Stimulated activated naive CD8-positive, alpha-beta T cell treated with anti-CD3 and anti-CD28 coated beads, Interleukin-15, Interleukin-2, amounts not matched to agents 100 ng/mL and 50 ng/mL, for 24 hours (primary cell): ENCODE results near the gene NMT1.

ENCODE experiments used
- H3K27ac Mint-ChIP-seq: one replicate; pipeline ENCODE4 v1.8.0; 2021; ENCODE audit warnings: mild to moderate bottlenecking, mixed read lengths
- H3K27me3 Mint-ChIP-seq: one replicate; pipeline ENCODE4 v1.8.0; 2021; ENCODE audit warnings: mixed read lengths
- H3K36me3 Mint-ChIP-seq: one replicate; pipeline ENCODE4 v1.8.0; 2021; ENCODE audit warnings: low read depth, mixed read lengths
- H3K4me1 Mint-ChIP-seq: one replicate; pipeline ENCODE4 v1.8.0; 2021; ENCODE audit warnings: low read depth, mixed read lengths
- H3K4me3 Mint-ChIP-seq: one replicate; pipeline ENCODE4 v1.8.0; 2021; ENCODE audit warnings: mild to moderate bottlenecking, mixed read lengths
- H3K9me3 Mint-ChIP-seq: one replicate; pipeline ENCODE4 v1.8.0; 2021; ENCODE audit warnings: mixed read lengths

The NMT1 gene

DNA sequence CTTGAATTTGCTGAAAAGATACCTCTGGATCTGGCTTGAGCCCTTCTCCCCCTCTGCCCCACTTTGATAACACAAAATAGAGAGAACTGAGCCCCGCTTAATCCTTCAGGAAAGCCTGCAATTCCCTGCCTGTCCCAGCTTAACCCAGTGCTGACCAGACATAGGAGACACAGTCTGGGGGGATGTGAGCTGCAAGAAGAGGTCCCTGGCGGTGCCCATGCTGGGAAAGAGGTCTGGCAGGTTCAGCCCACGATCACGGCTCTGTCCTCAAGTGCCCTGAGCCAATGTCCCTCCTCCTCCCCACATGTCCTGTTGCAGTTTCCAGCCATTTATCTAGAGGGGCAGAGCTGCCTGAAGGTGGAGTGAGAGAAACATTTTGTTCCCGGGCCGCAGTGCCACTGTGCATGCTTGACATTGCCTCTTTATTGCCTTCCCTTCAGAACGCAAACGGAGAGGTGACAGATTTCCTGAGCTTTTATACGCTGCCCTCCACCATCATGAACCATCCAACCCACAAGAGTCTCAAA, 42.2 kb downstream of the NMT1 start:
- Mint-ChIP-seq H3K36me3 (peaks cover 59% of the 10 kb centered on the region), H3K27me3 (no peaks in the 10 kb centered on the region), H3K27ac (no peak overlapping the region), H3K4me1 (no peaks in the 10 kb centered on the region), H3K9me3 (no peaks in the 10 kb centered on the region), H3K4me3 (no peak overlapping the region)

DNA sequence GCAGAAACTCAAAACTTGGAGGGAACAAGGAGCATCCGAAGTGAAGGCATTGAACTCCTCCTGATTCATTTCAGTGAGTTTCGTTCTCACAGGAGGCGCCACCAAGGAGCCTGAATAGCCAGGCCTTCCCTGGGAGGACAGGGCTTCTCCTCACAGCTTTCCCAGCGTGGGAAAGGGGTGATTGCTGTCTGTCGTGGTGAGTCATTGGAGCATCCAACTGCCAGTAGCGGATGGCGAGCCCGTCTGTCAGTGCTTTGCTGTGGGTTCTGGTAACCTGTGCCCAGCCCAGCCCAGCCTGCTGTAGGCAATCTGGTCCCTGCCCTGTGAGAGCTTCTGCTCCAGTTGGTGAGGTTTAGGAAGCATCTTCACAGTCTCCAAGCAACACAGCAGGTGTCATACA, 42.9 kb downstream of the NMT1 start:
- Mint-ChIP-seq H3K4me3 (no peak overlapping the region), H3K9me3 (no peaks in the 10 kb centered on the region), H3K36me3 (peaks cover 54% of the 10 kb centered on the region)

DNA sequence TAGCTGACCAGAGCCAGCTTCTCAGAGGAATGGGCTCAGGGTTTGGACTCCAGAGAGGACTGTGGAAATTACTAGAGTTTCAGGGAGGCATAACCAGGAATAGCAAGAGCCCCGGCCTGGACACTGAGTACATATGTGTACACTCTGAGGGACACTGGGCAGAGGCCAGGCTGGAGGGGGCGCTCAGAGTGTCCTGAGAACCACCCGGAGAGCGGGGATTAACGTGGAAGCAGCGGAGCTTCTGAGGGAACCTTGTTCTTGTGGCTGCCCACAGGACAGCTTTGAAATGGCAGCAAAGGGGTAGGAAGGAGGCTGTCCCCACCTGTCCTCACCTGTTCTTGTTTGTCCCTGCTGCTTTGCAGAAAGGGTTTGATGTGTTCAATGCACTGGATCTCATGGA, 43.4 kb downstream of the NMT1 start:
- H3K27me3 Mint-ChIP-seq: no peaks in the 10 kb centered on the region
- H3K9me3 Mint-ChIP-seq: no peaks in the 10 kb centered on the region
- H3K4me3 Mint-ChIP-seq: no peak overlapping the region
- H3K27ac Mint-ChIP-seq: no peak overlapping the region
- H3K4me1 Mint-ChIP-seq: no peaks in the 10 kb centered on the region
- peaks cover 49% of the 10 kb centered on the region for H3K36me3 Mint-ChIP-seq

More for the DNA sequence above, 42.9 kb downstream of the NMT1 start:
- H3K27me3 Mint-ChIP-seq: no peaks in the 10 kb centered on the region
- no peaks in the 10 kb centered on the region for H3K4me1 Mint-ChIP-seq
- no peak overlapping the region for H3K27ac Mint-ChIP-seq

DNA sequence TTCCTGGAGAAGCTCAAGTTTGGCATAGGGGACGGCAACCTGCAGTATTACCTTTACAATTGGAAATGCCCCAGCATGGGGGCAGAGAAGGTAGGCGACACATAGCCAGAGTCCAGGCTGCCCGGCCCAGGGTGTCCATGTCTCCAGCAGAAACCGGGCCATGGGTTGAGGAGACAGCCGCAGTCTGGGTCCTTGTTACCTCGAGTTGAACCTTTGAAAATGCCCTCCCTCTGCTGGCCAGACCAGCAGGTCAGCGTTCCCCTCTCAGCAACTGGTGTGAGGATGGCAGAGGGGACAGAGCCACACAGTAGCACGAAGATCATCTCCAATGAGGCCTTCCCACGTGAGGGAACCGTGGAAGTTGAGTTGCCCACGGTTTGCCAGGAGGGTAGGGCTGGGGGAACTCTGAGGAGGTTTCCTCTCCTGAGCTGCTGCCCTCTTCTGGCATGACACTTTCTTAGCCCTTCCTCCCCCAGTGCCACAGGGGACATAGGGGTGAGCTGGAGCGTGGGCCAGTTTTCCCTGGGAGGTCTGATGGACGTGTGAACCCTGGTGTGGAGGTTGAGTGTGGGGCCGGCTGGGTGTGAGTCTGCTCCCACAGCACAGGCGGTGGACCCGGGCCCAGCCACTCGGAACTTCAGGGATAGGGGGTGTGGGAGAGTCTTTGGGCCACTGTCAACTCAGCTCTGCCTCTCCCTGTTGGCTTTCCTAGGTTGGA, 43.9 kb downstream of the NMT1 start:
- Mint-ChIP-seq H3K27me3 (no peaks in the 10 kb centered on the region), H3K9me3 (no peaks in the 10 kb centered on the region), H3K4me3 (no peak overlapping the region), H3K36me3 (peaks cover 45% of the 10 kb centered on the region), H3K4me1 (no peaks in the 10 kb centered on the region), H3K27ac (no peak overlapping the region)

DNA sequence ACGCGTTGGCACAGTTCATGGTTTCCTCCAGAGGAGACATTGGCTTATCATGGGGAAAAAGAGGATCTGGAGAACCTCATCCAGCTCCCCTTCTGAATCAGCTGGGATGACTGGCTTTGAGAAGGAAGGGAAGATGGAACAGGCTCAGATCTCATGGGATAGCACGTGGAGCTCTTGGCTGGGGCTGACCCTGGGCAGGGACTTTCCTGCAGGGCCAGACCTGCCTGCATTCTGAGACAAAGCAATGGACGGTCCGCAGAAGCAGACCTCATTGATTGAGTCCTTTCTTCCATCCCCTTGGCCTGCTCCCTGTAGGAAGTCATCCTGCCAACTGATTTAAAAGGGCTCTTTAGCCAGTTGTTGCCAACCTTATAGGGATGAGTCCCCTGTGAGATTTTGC, 45.0 kb downstream of the NMT1 start:
- no peaks in the 10 kb centered on the region for H3K9me3 Mint-ChIP-seq

DNA sequence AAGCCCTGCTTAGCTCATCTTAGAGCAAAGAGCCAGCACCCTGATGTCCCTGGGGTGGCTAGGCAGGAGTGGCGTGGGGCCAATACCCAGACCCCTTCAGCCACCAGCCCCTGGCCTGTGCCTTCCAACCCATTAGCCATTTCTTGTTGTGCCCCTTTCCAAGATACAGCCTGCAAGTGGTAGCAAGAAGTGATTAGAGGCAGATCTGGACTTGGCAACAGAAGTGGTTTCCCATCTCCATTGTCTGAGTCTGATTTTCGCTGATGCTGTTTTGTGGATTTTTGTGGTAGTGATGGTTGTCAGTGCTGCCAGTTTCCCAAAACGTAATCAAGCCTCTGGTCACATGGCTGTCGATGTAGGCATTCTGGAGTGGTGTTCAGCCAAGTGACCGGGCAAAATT, 45.5 kb downstream of the NMT1 start:
- Mint-ChIP-seq H3K27ac (no peak overlapping the region), H3K9me3 (no peaks in the 10 kb centered on the region), H3K4me3 (no peak overlapping the region), H3K4me1 (no peaks in the 10 kb centered on the region), H3K36me3 (peaks cover 44% of the 10 kb centered on the region), H3K27me3 (no peaks in the 10 kb centered on the region)

More for the DNA sequence above, 45.0 kb downstream of the NMT1 start:
- Mint-ChIP-seq H3K27ac (no peak overlapping the region), H3K4me3 (no peak overlapping the region), H3K36me3 (peaks cover 45% of the 10 kb centered on the region), H3K27me3 (no peaks in the 10 kb centered on the region), H3K4me1 (no peaks in the 10 kb centered on the region)

DNA sequence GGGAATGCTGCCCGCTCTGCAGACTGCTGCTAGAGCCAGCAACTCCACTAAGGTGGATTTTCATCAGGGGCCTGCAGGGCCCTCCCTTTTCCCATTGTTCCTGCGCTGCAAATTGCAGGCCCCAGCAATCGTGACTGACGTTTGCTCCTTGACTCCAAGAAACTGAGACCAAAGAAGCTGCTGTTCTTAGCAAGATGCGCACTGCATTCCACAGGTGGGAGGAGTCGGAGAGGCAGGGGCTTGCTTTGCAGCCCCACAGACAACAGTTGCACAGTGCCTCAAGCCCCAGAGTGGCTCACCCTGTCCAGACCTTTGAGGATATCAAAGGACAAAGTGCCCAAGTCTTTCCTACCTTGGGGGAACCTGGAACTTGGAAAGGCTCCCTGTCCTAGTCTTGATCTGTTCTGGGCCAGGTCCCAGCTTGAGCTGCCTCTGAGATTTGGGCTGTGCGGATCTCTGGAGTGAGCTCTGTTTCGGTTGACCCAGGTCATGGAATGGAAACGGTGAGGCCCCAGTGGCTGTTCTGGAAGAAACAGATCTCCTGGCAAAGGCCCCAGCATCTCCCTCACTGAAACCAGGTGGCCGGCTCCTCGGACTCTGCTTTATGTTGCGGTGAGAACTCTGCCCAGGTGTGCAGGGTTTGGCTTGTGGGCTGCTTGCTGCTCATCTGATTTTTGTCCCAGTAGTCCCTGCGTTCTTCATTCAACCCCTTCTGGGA, 46.3 kb downstream of the NMT1 start:
- Mint-ChIP-seq H3K4me1 (no peaks in the 10 kb centered on the region), H3K36me3 (peaks cover 37% of the 10 kb centered on the region), H3K9me3 (no peaks in the 10 kb centered on the region), H3K27ac (no peak overlapping the region), H3K4me3 (no peak overlapping the region), H3K27me3 (no peaks in the 10 kb centered on the region)

DNA sequence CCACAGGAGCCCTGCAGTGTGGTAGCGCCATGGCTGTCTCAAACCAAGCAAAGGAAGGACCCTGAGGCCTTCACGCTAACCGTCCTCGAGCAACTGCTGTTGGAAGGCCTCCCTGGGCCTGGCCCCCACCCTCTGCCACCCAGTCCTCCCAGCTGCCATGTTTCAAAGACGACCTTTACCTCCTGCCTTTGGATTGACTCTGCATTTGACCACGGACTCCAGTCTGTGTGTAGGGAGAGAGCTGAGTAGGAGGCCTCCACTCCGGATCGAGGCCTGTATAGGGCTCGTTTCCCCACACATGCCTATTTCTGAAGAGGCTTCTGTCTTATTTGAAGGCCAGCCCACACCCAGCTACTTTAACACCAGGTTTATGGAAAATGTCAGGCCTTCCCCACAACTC, 46.9 kb downstream of the NMT1 start:
- Mint-ChIP-seq H3K9me3 (no peaks in the 10 kb centered on the region), H3K27me3 (no peaks in the 10 kb centered on the region), H3K4me3 (no peak overlapping the region), H3K27ac (no peak overlapping the region), H3K4me1 (no peaks in the 10 kb centered on the region), H3K36me3 (peaks cover 31% of the 10 kb centered on the region)

DNA sequence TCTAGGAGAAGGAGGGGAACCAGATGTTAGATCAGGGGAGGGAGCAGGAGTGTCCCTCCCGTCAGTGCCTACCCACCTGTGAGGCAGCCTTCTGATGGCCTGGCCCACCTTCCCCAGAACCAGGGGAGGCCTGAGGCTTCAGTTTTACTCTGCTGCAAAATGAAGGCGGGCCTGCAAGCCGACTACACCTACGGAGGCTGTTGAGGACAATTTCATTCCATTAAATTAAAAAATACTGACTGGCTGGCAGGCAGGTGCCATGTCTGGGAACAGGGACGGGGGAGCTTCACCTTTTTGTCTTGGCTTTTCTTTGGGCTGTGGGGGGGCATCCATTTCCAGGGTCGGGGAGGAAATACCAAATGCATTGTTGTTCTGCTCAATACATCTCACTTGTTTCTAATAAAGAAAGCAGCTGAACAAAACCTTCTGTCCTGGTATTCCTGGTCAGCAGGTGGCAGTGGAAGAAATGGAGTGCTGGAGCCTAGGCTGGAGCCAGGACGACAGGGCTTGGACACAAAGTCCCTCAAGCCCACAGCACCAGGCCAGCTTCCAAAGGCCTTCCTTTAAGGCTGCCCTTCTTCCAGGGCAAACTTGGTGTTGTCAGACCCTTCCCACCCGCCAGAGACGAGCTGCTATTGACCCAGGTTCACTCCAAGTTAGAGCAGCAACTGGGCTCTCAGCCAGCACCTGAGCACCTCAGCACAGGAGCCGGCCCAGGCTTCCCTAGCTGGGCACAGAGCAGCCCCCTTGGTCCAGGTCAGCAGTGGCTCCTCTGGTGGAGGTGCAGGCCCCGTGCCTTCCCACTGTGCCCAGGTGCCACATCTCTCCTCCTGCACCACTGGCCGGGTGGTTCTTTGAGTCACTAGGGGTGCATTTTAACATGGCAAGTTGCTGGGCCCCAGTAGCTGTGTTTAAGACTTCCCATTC, 47.7 kb downstream of the NMT1 start:
- no peak overlapping the region for H3K4me3 Mint-ChIP-seq
- no peaks in the 10 kb centered on the region for H3K9me3 Mint-ChIP-seq
- H3K36me3 Mint-ChIP-seq: peaks cover 24% of the 10 kb centered on the region
- no peaks in the 10 kb centered on the region for H3K4me1 Mint-ChIP-seq
- no peak overlapping the region for H3K27ac Mint-ChIP-seq
- no peaks in the 10 kb centered on the region for H3K27me3 Mint-ChIP-seq

DNA sequence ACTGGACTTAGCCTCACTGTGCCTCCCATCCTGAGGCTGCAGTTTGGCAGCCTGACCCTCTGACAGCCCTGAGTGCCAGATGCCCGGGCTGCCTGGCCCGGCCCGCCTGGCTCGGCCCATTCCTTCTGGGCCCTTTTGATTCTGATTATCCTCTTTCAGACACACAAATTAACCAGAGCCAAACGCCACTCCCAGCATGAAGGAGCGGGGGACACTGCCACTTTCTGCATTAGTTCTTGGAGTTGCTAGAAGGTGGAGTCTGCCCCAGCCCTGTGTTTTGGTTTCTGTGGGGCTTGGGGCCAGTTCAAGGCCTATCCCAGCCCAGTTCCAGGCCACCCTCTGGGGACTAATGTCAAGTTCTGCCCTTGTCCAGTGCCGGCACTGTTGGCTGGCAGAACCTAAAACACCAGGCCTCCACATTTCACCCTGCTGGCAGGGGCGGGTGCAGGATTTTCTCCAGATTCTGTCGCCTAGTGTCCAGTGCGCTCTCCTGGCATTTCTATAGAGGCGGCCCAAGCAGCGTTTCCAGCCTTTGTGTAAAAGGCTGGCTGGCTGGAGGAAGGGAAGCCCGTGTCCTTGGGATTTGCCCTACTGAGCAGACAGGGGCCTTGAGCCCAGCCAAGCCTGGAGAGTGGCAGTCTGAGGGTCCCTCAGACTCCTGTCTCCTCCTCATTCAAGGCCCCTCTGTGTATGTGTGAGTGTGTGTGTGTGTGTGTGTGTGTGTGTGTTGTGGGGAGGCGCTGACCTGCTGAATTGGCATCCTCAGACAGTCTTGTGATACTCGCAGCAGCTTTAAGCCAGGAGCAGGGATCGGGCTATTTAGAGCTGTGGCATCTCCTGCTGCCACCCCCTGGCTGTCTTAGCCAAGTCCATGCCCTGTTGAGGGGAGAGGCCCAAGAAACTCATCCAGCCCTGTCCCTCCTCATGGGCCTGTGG, 49.8 kb downstream of the NMT1 start:
- H3K9me3 Mint-ChIP-seq: no peaks in the 10 kb centered on the region
- no peaks in the 10 kb centered on the region for H3K4me1 Mint-ChIP-seq
- peaks cover 18% of the 10 kb centered on the region for H3K36me3 Mint-ChIP-seq
- no peaks in the 10 kb centered on the region for H3K27me3 Mint-ChIP-seq
- no peak overlapping the region for H3K4me3 Mint-ChIP-seq
- no peak overlapping the region for H3K27ac Mint-ChIP-seq

DNA sequence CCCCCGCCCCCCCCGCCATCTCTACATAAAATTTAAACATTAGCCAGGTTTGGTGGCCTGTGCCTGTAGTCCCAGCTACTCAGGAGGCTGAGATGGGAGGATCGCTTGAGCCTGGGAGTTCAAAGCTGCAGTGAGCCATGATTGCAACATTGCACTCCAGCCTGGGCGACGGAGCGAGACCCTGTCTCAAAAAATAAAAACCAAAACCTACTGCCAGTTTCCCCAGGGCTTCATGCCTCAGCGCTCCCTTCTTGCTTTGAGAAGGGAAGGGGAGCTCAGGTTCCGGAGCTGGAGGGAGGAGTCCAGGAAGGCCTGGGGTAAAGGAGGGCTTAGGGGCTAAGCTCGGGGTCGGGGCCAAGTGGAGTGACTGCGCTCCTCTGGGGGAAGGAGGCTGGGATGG, 50.7 kb downstream of the NMT1 start:
- Mint-ChIP-seq H3K36me3 (peaks cover 13% of the 10 kb centered on the region), H3K27me3 (no peaks in the 10 kb centered on the region), H3K4me3 (no peak overlapping the region), H3K9me3 (no peaks in the 10 kb centered on the region), H3K4me1 (no peaks in the 10 kb centered on the region), H3K27ac (no peak overlapping the region)

DNA sequence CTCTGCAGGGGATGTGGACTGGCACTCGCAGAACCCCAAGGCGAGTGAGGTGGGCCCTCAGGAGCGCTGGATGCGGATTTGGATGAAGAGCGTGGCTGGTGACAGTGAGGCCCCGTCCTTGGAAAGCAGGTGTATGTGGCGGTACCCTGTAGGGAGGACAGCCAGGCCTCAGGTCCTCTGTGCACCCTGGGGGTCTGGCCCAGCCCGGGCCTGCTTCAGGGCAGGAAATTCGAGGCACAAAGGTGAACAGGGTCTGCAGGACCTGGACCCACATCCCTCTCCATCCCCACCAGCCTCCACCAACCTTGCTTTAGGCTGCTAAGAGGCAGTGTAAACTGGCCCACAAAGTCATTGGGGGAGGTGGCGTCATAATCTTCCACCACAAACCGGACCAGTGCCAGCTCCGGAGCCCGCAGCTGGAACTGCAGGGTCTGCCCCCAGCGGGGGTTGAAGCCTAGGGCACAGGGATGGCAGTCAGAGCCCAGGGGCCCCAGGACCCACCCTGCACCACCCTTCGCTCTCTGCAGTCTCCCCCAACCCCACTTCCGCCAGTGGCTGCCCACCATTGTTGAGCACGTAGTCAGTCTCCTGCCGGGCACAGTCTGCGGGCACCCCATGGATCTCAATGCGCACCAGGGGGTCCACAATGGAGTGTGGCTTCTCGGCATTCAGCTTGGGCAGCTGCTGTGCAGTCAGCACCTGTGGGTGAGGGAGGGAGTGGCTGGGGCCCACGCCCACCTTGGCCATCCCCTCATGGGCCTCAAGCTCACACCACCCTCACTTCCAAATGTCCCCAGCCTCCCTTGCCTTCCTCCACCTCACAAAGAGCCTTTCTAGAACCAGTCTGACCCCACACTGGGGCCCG, 51.7 kb downstream of the NMT1 start:
- Mint-ChIP-seq H3K27ac (no peak overlapping the region), H3K36me3 (peaks cover 7% of the 10 kb centered on the region), H3K4me3 (no peak overlapping the region), H3K4me1 (no peaks in the 10 kb centered on the region), H3K9me3 (no peaks in the 10 kb centered on the region), H3K27me3 (no peaks in the 10 kb centered on the region)

DNA sequence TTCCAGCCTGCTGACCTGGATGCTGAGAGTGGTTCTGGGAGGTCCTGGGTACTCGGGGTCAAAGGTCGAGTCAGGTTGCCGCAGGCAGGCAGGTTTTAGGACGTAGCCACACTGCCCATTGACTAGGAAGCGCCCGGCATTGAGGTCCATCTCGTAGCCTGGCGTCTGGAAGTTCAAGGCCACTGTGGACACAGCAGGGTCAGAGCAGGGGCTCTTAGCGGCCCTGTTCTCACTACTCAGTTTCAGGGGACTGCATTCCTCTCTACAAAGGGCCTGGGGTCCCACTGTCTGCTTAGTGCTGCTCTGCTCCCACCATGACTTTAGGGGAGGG, 52.3 kb downstream of the NMT1 start:
- Mint-ChIP-seq H3K36me3 (peaks cover 2% of the 10 kb centered on the region), H3K27me3 (no peaks in the 10 kb centered on the region), H3K9me3 (no peaks in the 10 kb centered on the region), H3K4me1 (no peaks in the 10 kb centered on the region), H3K27ac (no peak overlapping the region), H3K4me3 (no peak overlapping the region)
